ENCODE data around the gene AQP1.

DNA sequence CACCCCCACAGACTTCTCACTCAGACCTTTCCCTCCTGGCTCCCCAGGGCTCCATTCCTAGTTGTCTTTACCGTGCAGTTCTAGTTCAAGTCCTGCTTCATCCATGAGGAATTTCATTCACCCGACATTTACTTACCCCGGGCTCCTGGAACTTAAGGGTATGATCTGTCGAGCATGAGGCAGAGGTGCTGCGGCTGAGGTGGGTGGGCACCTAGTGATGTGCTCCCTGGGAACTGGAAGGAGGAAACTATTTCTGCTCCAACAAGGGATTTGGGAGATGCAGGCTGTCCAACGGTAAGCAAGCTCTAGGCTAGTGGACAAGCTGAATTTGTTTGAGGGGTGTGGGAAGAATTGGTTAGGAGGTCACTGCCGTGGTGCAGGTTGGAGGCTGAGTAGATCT is 30.2 kb upstream of the AQP1 start:
- TF ChIP-seq SP1 (IDR thresholded peaks at IDR 0.05; ENCODE audit: low read depth, low read length) (no peak), SIX5 (IDR thresholded peaks at IDR 0.05; ENCODE audit: low read depth, low read length) (no peak), CTCF (IDR thresholded peaks at IDR 0.05; ENCODE audit: control extremely low read depth in 1 of 3, insufficient read depth in 1 of 3, low read depth in 1 of 3, low read length in 3 of 3) (no peak), GTF2F1 (IDR thresholded peaks at IDR 0.05; ENCODE audit: borderline replicate concordance, low read depth, low read length) (no peak)
